CD4-positive, alpha-beta memory T cell (primary cell): ENCODE measurements around the gene SPATA32. TPM values are rescaled to one million over a fixed set of nuclear protein-coding genes. Genes with fewer than 3 reads are reported as not detected.

Experiments
- CTCF ChIA-PET: fragments of 350-600 bp; sonication (Branson Sonifier 250); formaldehyde crosslinking; loops from one replicate; lab custom pipeline; 2021; ENCODE audit warnings: inconsistent platforms; ENCODE audit not compliant: partially characterized antibody; lab: Charles Lee
- POLR2A ChIA-PET: fragments of 350-600 bp; sonication (Branson Sonifier 250); formaldehyde crosslinking; loops from one replicate; lab custom pipeline; 2021; ENCODE audit not compliant: partially characterized antibody; lab: Charles Lee
- DNase-seq, 5 donors: peaks; one replicate each; pipeline versions ENCODE4 v3.0.0 to v3.0.0-alpha.2; 2020 to 2022; ENCODE audit warnings: mixed read lengths in 1 of 5
- H3K27ac ChIP-seq: one replicate; pipeline ENCODE4 v1.7.0; 2013; ENCODE audit warnings: low read depth, low read length
- H3K27me3 ChIP-seq: 2 replicates; pipeline ENCODE4 v1.7.0; 2013; ENCODE audit warnings: mild to moderate bottlenecking, low read length, moderate library complexity; ENCODE audit not compliant: insufficient read depth
- H3K36me3 ChIP-seq: 2 replicates; pipeline ENCODE4 v1.7.0; 2013; ENCODE audit warnings: mild to moderate bottlenecking, low read length, moderate library complexity; ENCODE audit not compliant: insufficient read depth
- H3K4me1 ChIP-seq: 2 replicates; pipeline ENCODE4 v1.7.0; 2013; ENCODE audit warnings: mild to moderate bottlenecking, low read length, moderate library complexity; ENCODE audit not compliant: insufficient read depth
- H3K4me3 ChIP-seq, 2 donors: one replicate each; pipeline ENCODE4 v1.7.0; 2013; ENCODE audit warnings: low read length in 2 of 2, mild to moderate bottlenecking in 1 of 2
- H3K9me3 ChIP-seq, 2 donors: one replicate each; pipeline ENCODE4 v1.7.0; 2013; ENCODE audit warnings: low read length in 2 of 2, control low read depth in 1 of 2; ENCODE audit not compliant: control insufficient read depth in 1 of 2
- H3K27ac Mint-ChIP-seq, 7 donors: one replicate each; pipeline ENCODE4 v1.8.0; 2020 to 2021; ENCODE audit warnings: mixed read lengths in 7 of 7, mild to moderate bottlenecking in 6 of 7, inconsistent platforms in 3 of 7, moderate library complexity in 3 of 7
- H3K27me3 Mint-ChIP-seq, 2 donors: one replicate each; pipeline ENCODE4 v1.8.0; 2020 to 2021; ENCODE audit warnings: mixed read lengths in 2 of 2
- H3K36me3 Mint-ChIP-seq, 2 donors: one replicate each; pipeline ENCODE4 v1.8.0; 2020 to 2021; ENCODE audit warnings: mixed read lengths in 2 of 2, inconsistent platforms in 1 of 2, mild to moderate bottlenecking in 1 of 2
- H3K4me1 Mint-ChIP-seq, 4 donors: one replicate each; pipeline ENCODE4 v1.8.0; 2020 to 2021; ENCODE audit warnings: mixed read lengths in 4 of 4, mild to moderate bottlenecking in 1 of 4
- H3K4me3 Mint-ChIP-seq, 8 donors: one replicate each; pipeline ENCODE4 v1.8.0; 2020 to 2021; ENCODE audit warnings: mixed read lengths in 8 of 8, mild to moderate bottlenecking in 7 of 8, moderate library complexity in 6 of 8, inconsistent platforms in 3 of 8
- H3K9me3 Mint-ChIP-seq, 8 donors: one replicate each; pipeline ENCODE4 v1.8.0; 2020 to 2021; ENCODE audit warnings: mixed read lengths in 8 of 8, mild to moderate bottlenecking in 5 of 8, inconsistent platforms in 3 of 8, moderate library complexity in 1 of 8
- intact Hi-C: fragments of 100-400 bp; cut with micrococcal nuclease; formaldehyde crosslinking; loops from one replicate; pipeline ENCODE4 v1.15.1; 2023
- polyA plus RNA-seq, 2 donors: library from polyadenylated mRNA; unstranded; fragments of 300-500 nt; fragmentation: Illumina TruSeq; gene quantifications; one replicate each; pipeline ENCODE4 v1.2.3, GENCODE V29; 2021
- total RNA-seq, 2 experiments: library from RNA; stranded (reverse); gene quantifications; one replicate each; pipeline ENCODE4 v1.2.3, GENCODE V29; 2021

SPATA32 gene
- total and polyA plus RNA-seq, 4 experiments from 2014 or later, result 0.22 to 0.49 (median 0.33) TPM

GRCh38 chr17:45244725-45245656 is 16.9 kb downstream of the SPATA32 start:
- peaks cover 71% of the 10 kb centered on the region for H3K36me3 ChIP-seq
- intact Hi-C loops, result loop anchor here (5.0 kb wide), 1 partner anchor 183 kb away; the partner anchor contains the start of gene NMT1

GRCh38 chr17:45243750-45244149 is 18.1 kb downstream of the SPATA32 start:
- Histone ChIP-seq H3K9me3 (no peaks in the 10 kb centered on the region), H3K4me3 (no peak overlapping the region), H3K27me3 (no peaks in the 10 kb centered on the region), H3K27ac (peak overlapping the region; percentile 33), H3K4me1 (peaks cover 52% of the 10 kb centered on the region), H3K36me3 (peaks cover 78% of the 10 kb centered on the region)
- peak in 1 of 5 donors; percentile 25 for DNase-seq
- POLR2A ChIA-PET, result interaction anchor here (1.0 to 30.3 kb wide), 2 partner anchors 18 to 95 kb away, joined by 5 to 1143 read pairs; partner anchors contain the start of genes FMNL1 and HEXIM1
- intact Hi-C loops, result no loop called here
- Mint-ChIP-seq H3K4me1 (peaks cover 18 to 60% (median 34%) of the 10 kb centered on the region in 4 donors), H3K9me3 (no peaks in the 10 kb centered on the region), H3K27me3 (no peaks in the 10 kb centered on the region), H3K4me3 (no peak overlapping the region), H3K36me3 (peaks cover 33 to 73% of the 10 kb centered on the region in 2 donors), H3K27ac (peak overlapping the region in 4 of 7 donors; percentile 57 to 99 (median 79))
- CTCF ChIA-PET, result interaction anchor here (1.3 to 8.9 kb wide), 4 partner anchors 8 to 28 kb away, joined by 3 to 58 read pairs (median 25); partner anchors contain the start of gene FMNL1

More at GRCh38 chr17:45244725-45245656, 16.9 kb downstream of the SPATA32 start:
- no peaks in the 10 kb centered on the region for H3K27me3 Mint-ChIP-seq
- H3K4me3 ChIP-seq, result no peak overlapping the region
- peak overlapping the region; percentile 37 to 99 (median 74) for H3K27ac Mint-ChIP-seq
- peak overlapping the region in 1 of 8 donors; percentile 62 for H3K4me3 Mint-ChIP-seq
- H3K4me1 ChIP-seq, result peaks cover 65% of the 10 kb centered on the region
- no peaks in the 10 kb centered on the region for H3K9me3 Mint-ChIP-seq
- no peaks in the 10 kb centered on the region for H3K27me3 ChIP-seq
- H3K27ac ChIP-seq, result peak overlapping the region; percentile 33
- DNase-seq, result peak in 1 of 5 donors; percentile 33
- CTCF ChIA-PET, result interaction anchor here (2.2 to 8.9 kb wide), 4 partner anchors 10 to 25 kb away, joined by 6 to 58 read pairs (median 36); partner anchors contain the start of gene FMNL1
- H3K9me3 ChIP-seq, result no peaks in the 10 kb centered on the region
- POLR2A ChIA-PET, result interaction anchor here (0.7 to 30.3 kb wide), 5 partner anchors 12 to 183 kb away, joined by 3 to 1143 read pairs (median 57); partner anchors contain the start of genes FMNL1, MAP3K14, NMT1 and SPATA32
- peaks cover 19 to 62% (median 38%) of the 10 kb centered on the region in 4 donors for H3K4me1 Mint-ChIP-seq
- peaks cover 25 to 66% of the 10 kb centered on the region in 2 donors for H3K36me3 Mint-ChIP-seq

GRCh38 chr17:45242029-45242414 is 19.9 kb downstream of the SPATA32 start:
- no peaks in the 10 kb centered on the region for H3K27me3 ChIP-seq
- Mint-ChIP-seq H3K4me1 (peaks cover 19 to 53% (median 34%) of the 10 kb centered on the region in 4 donors), H3K4me3 (no peak overlapping the region), H3K27me3 (no peaks in the 10 kb centered on the region), H3K27ac (peak overlapping the region in 6 of 7 donors; percentile 6 to 96 (median 64)), H3K9me3 (no peaks in the 10 kb centered on the region), H3K36me3 (peaks cover 50 to 77% of the 10 kb centered on the region in 2 donors)
- ChIA-PET CTCF (interaction anchor here (1.1 to 8.9 kb wide), 3 partner anchors 9 to 93 kb away, joined by 3 to 58 read pairs (median 3); partner anchors contain the start of gene FMNL1), POLR2A (interaction anchor here (30.3 kb wide), 1 partner anchor 17 kb away, joined by 1143 read pairs; the partner anchor contains the start of gene FMNL1)
- peaks cover 95% of the 10 kb centered on the region for H3K36me3 ChIP-seq
- H3K9me3 ChIP-seq, result no peaks in the 10 kb centered on the region
- H3K27ac ChIP-seq, result peak overlapping the region; percentile 1
- no peak overlapping the region for H3K4me3 ChIP-seq
- peak in 1 of 5 donors; percentile 31 for DNase-seq
- peaks cover 42% of the 10 kb centered on the region for H3K4me1 ChIP-seq
- intact Hi-C loops, result no loop called here

DNA sequence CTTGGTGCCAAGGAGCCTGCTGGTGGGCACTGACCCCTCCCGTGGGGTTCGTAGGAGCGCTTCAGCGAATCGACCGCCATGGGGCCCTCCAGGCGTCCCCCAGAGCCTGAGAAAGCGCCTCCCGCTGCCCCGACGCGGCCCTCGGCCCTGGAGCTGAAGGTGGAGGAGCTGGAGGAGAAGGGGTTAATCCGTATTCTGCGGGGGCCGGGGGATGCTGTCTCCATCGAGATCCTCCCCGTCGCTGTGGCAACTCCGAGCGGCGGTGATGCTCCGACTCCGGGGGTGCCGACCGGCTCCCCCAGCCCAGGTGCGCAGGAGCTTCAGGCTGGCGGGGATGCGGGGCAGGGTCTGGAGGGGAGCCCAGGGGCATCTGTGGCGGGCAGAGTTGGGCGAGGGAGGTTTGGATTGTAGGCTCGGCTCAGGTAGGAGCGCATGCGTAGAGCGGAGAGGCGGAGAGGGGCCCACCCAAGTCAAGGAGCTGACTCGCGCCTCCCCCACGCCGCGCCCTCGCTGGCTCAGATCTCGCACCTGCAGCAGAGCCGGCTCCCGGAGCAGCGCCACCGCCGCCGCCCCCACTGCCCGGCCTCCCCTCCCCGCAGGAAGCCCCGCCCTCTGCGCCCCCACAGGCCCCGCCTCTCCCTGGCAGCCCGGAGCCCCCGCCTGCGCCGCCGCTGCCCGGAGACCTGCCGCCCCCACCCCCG is 20.4 kb downstream of the SPATA32 start:
- Histone ChIP-seq H3K9me3 (no peaks in the 10 kb centered on the region), H3K36me3 (peaks cover 94% of the 10 kb centered on the region), H3K4me1 (peaks cover 37% of the 10 kb centered on the region), H3K4me3 (no peak overlapping the region), H3K27me3 (no peaks in the 10 kb centered on the region), H3K27ac (peak overlapping the region; percentile 10)
- intact Hi-C loops, result no loop called here
- peaks cover 16 to 48% (median 31%) of the 10 kb centered on the region in 4 donors for H3K4me1 Mint-ChIP-seq
- peak in 1 of 5 donors; percentile 34 for DNase-seq
- peaks cover 50 to 73% of the 10 kb centered on the region in 2 donors for H3K36me3 Mint-ChIP-seq
- H3K27me3 Mint-ChIP-seq, result no peaks in the 10 kb centered on the region
- H3K9me3 Mint-ChIP-seq, result no peaks in the 10 kb centered on the region
- H3K4me3 Mint-ChIP-seq, result no peak overlapping the region
- CTCF ChIA-PET, result interaction anchor here (1.1 to 8.9 kb wide), 2 partner anchors 22 to 92 kb away, joined by 3 to 58 read pairs; partner anchors contain the start of gene FMNL1
- H3K27ac Mint-ChIP-seq, result peak overlapping the region in 2 of 7 donors; percentile 41 to 66
- POLR2A ChIA-PET, result interaction anchor here (30.3 kb wide), 1 partner anchor 16 kb away, joined by 1143 read pairs; the partner anchor contains the start of gene FMNL1

DNA sequence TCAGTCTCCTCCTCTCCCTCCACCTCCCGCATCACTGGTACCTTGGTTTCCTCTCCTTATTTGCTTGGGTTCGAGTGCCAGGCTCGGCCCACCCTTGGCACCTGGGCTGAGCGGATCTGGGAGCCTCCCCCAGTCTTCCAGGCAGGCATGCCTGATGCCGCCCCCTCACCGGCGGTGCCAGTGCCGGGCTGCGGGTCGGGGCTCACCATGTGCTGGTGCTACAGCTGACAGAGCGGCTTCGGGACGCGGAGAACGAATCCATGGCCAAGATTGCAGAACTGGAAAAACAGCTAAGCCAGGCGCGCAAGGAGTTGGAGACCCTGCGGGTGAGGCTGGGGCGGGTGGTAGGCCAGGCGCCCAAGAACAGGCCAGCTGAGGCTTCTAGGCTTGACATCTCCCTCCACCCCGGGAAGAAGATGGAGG is 21.0 kb downstream of the SPATA32 start:
- Histone ChIP-seq H3K36me3 (peaks cover 94% of the 10 kb centered on the region), H3K9me3 (no peaks in the 10 kb centered on the region), H3K4me3 (no peak overlapping the region), H3K27ac (peak overlapping the region; percentile 10), H3K27me3 (no peaks in the 10 kb centered on the region), H3K4me1 (peaks cover 33% of the 10 kb centered on the region)
- peaks cover 47 to 70% of the 10 kb centered on the region in 2 donors for H3K36me3 Mint-ChIP-seq
- ChIA-PET CTCF (interaction anchor here (1.1 kb wide), 1 partner anchor 92 kb away, joined by 3 read pairs; no protein-coding TSS in a partner anchor), POLR2A (interaction anchor here (30.3 kb wide), 1 partner anchor 15 kb away, joined by 1143 read pairs; the partner anchor contains the start of gene FMNL1)
- peak overlapping the region in 3 of 7 donors; percentile 41 to 84 (median 66) for H3K27ac Mint-ChIP-seq
- H3K4me3 Mint-ChIP-seq, result no peak overlapping the region
- no peaks in the 10 kb centered on the region for H3K27me3 Mint-ChIP-seq
- intact Hi-C loops, result no loop called here
- DNase-seq, result no peak
- no peaks in the 10 kb centered on the region for H3K9me3 Mint-ChIP-seq
- H3K4me1 Mint-ChIP-seq, result peaks cover 11 to 43% (median 28%) of the 10 kb centered on the region in 4 donors

DNA sequence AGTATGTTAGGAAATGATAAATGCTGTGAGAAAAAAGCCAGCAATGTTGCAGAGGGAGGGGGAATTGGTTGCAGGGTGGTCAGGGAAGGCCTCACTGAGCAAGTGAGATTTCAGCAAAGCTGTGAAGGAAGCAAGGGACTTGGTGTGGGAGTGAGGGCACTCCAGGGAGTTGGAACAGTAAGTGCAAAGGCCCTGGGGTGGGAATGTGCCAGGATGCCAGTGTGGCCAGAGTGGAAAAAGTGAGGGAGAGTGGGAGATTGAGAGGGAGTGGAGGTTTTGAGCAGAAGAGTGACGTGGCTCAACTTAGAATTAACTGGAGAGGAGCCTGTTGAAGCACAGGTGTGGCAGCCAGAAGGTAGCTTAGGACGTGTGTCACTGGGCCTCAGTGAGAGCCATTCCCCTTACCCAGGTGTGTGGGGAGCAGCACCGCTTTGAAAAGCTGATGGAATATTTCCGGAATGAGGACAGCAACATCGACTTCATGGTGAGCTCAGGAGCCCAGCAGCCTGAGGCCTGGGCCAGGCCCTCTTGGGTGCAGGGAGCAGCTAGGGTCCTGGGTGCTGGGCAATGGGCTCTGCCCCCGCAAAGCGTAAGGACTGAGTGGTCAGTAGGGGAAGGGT is 23.6 kb downstream of the SPATA32 start:
- ChIA-PET CTCF (interaction anchor here (0.9 to 14.0 kb wide), 4 partner anchors 19 to 79 kb away, joined by 3 to 449 read pairs (median 3); partner anchors contain the start of gene FMNL1), POLR2A (interaction anchor here (1.0 to 30.3 kb wide), 3 partner anchors 9 to 90 kb away, joined by 3 to 1143 read pairs (median 5); partner anchors contain the start of genes FMNL1 and HEXIM1)
- Mint-ChIP-seq H3K36me3 (peaks cover 53 to 79% of the 10 kb centered on the region in 2 donors), H3K27ac (peak overlapping the region; percentile 76 to 92 (median 87)), H3K9me3 (no peaks in the 10 kb centered on the region), H3K4me1 (peaks cover 26 to 52% (median 41%) of the 10 kb centered on the region in 4 donors), H3K27me3 (no peaks in the 10 kb centered on the region), H3K4me3 (no peak overlapping the region)
- intact Hi-C loops, result loop anchor here (5.0 kb wide), 1 partner anchor 34 kb away; no protein-coding TSS in a partner anchor
- H3K27ac ChIP-seq, result peak overlapping the region; percentile 17
- no peaks in the 10 kb centered on the region for H3K9me3 ChIP-seq
- no peak overlapping the region for H3K4me3 ChIP-seq
- H3K36me3 ChIP-seq, result peaks cover 86% of the 10 kb centered on the region
- H3K27me3 ChIP-seq, result no peaks in the 10 kb centered on the region
- H3K4me1 ChIP-seq, result peaks cover 35% of the 10 kb centered on the region
- peak in 1 of 5 donors; percentile 19 for DNase-seq
